Aorta (tissue), 5 donors: ENCODE data around the gene FGFR3. TPM values are rescaled to one million over a fixed set of nuclear protein-coding genes. Genes with fewer than 3 reads are reported as not detected.
A peak's percentile ranks its signal among the peaks of the same experiment; 100 is the strongest.

Source experiments
- ATAC-seq: fragments of 200-7000 bp; cut with Tn5 transposase; one replicate; pipeline ENCODE4 v1.9.1; 2022; ENCODE audit warnings: moderate library complexity; ENCODE audit not compliant: low FRiP score
- DNase-seq, 2 donors: peaks; one replicate each; pipeline ENCODE4 v3.0.0-alpha.2; 2020
- H3K27ac ChIP-seq, 2 donors: one replicate each; pipeline ENCODE4 v1.5.1; 2013; ENCODE audit warnings: low read length in 2 of 2, mild to moderate bottlenecking in 2 of 2, moderate library complexity in 2 of 2, control low read depth in 1 of 2, inconsistent platforms in 1 of 2, low read depth in 1 of 2
- H3K27me3 ChIP-seq, 2 donors: one replicate each; pipeline ENCODE4 v1.6.1; 2013; ENCODE audit warnings: control low read depth in 1 of 2, low read length in 1 of 2, mild to moderate bottlenecking in 1 of 2, moderate library complexity in 1 of 2; ENCODE audit not compliant: insufficient read depth in 2 of 2, control insufficient read depth in 1 of 2
- H3K36me3 ChIP-seq, 2 donors: one replicate each; pipeline ENCODE4 v1.6.1; 2013; ENCODE audit warnings: control low read depth in 1 of 2, low read length in 1 of 2, mild to moderate bottlenecking in 1 of 2; ENCODE audit not compliant: insufficient read depth in 2 of 2, control insufficient read depth in 1 of 2
- H3K4me1 ChIP-seq, 2 donors: one replicate each; pipeline ENCODE4 v1.6.1; 2013; ENCODE audit warnings: low read length in 2 of 2, control low read depth in 1 of 2, mild to moderate bottlenecking in 1 of 2, moderate library complexity in 1 of 2; ENCODE audit not compliant: insufficient read depth in 2 of 2, control insufficient read depth in 1 of 2
- H3K4me3 ChIP-seq, 2 donors: one replicate each; pipeline ENCODE4 v1.5.1; 2013; ENCODE audit warnings: low read length in 2 of 2, control low read depth in 1 of 2, mild to moderate bottlenecking in 1 of 2
- H3K9me3 ChIP-seq: one replicate; pipeline ENCODE4 v1.6.1; 2013; ENCODE audit warnings: mild to moderate bottlenecking, low read length; ENCODE audit not compliant: control insufficient read depth
- WGBS, 2 donors: extraction: QIAGEN DNeasy Blood & Tissue Kit; methylation state at CpG; one replicate each; pipeline ENCODE4 v1.1.7; 2013; 5-methylcytosine and 5-hydroxymethylcytosine counted together
- intact Hi-C, 2 donors: fragments of 100-400 bp; cut with DNase I; formaldehyde crosslinking; loops; one replicate each; pipeline versions ENCODE4 v1.14.2 to v1.15.0; 2022
- polyA plus RNA-seq, 2 donors: library from polyadenylated mRNA; stranded (reverse); fragments of 200-250 nt; gene quantifications; one replicate each; pipeline ENCODE4 v1.2.3, GENCODE V29; 2013
- total RNA-seq, 2 donors: library from RNA; stranded (reverse); fragmentation: NEBNext Ultra II Directional; extraction: Animal tissue kit (Norgen Biotek cat#: 25700); gene quantifications; one replicate each; pipeline ENCODE4 v1.2.1, GENCODE V29; 2021
- donor health status: healthy with polysubstance abuse.
- donor health status: Bipolar disorder and iron deficiency.
- donor health status: DM: no; HTN: no; CAD: no.
- donor health status: DM: no; HTN: no; CAD: no.
- donor health status: DM: yes; HTN: yes; CAD: no.

Gene FGFR3
- total and polyA plus RNA-seq, 4 donors, result 1.0 to 4.0 (median 1.8) TPM

- no peak overlapping the region for H3K4me3 ChIP-seq
- no peak overlapping the region for H3K27ac ChIP-seq
- H3K9me3 ChIP-seq, result no peaks in the 10 kb centered on the region
- 76 to 81% methylated on average over 9 of the region's 9 CpGs for WGBS, 2 donors
- DNase-seq (no peak), ATAC-seq (no peak)
- no peaks in the 10 kb centered on the region for H3K36me3 ChIP-seq
- no peaks in the 10 kb centered on the region for H3K4me1 ChIP-seq
- intact Hi-C loops, result loop anchor here in 1 of 2 donors (10.0 kb wide), 1 partner anchor 152 kb away; the partner anchor contains the start of gene NELFA
- no peaks in the 10 kb centered on the region for H3K27me3 ChIP-seq
These were observed 60.0 kb downstream of the FGFR3 start for GRCh38 chr4:1852904-1853623.

DNA sequence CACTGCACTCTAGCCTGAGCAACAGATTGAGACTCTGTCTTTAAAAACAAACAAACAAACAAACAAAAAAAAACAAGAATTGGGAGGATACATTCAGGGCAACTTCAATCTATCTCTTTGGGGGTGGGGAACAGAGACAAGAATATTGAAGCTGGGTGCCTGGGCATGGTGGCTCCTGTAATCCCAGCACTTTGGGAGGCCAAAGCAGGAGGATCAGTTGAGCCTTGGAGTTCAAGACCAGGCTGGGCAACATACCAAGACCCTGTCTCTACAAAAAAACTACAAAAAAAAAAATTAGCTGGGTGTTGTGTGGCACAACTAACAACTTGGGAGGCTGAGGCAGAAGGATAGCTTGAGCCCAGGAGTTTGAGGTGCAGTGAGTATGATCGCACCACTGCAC is 61.7 kb downstream of the FGFR3 start:
- DNase-seq, result no peak
- intact Hi-C loops, result loop anchor here (5.0 to 10.0 kb wide), 3 partner anchors 43 to 150 kb away; partner anchors contain the start of gene NELFA (in 1 of the 2)
- Histone ChIP-seq H3K4me1 (no peaks in the 10 kb centered on the region), H3K9me3 (no peaks in the 10 kb centered on the region), H3K27ac (no peak overlapping the region), H3K27me3 (no peaks in the 10 kb centered on the region), H3K36me3 (no peaks in the 10 kb centered on the region), H3K4me3 (no peak overlapping the region)
- WGBS, 2 donors, result 81 to 91% methylated on average over 1 of the region's 1 CpG
- no peak for ATAC-seq

GRCh38 chr4:1855333-1856070 is 62.4 kb downstream of the FGFR3 start:
- intact Hi-C loops, result loop anchor here (2.0 to 10.0 kb wide), 4 partner anchors 15 to 149 kb away; partner anchors contain the start of genes NSD2 (in 2 of the 2) and NELFA (in 1 of the 2)
- DNase-seq (peak in 1 of 2 donors; percentile 54), ATAC-seq (peak; percentile 12)
- no peaks in the 10 kb centered on the region for H3K27me3 ChIP-seq
- H3K4me3 ChIP-seq, result peak overlapping the region; percentile 71 to 74
- WGBS, 2 donors, result 1% methylated on average over 73 to 92 of the region's 92 CpGs
- H3K9me3 ChIP-seq, result no peaks in the 10 kb centered on the region
- no peaks in the 10 kb centered on the region for H3K4me1 ChIP-seq
- peak overlapping the region in 1 of 2 donors; percentile 16 for H3K27ac ChIP-seq
- no peaks in the 10 kb centered on the region for H3K36me3 ChIP-seq

DNA sequence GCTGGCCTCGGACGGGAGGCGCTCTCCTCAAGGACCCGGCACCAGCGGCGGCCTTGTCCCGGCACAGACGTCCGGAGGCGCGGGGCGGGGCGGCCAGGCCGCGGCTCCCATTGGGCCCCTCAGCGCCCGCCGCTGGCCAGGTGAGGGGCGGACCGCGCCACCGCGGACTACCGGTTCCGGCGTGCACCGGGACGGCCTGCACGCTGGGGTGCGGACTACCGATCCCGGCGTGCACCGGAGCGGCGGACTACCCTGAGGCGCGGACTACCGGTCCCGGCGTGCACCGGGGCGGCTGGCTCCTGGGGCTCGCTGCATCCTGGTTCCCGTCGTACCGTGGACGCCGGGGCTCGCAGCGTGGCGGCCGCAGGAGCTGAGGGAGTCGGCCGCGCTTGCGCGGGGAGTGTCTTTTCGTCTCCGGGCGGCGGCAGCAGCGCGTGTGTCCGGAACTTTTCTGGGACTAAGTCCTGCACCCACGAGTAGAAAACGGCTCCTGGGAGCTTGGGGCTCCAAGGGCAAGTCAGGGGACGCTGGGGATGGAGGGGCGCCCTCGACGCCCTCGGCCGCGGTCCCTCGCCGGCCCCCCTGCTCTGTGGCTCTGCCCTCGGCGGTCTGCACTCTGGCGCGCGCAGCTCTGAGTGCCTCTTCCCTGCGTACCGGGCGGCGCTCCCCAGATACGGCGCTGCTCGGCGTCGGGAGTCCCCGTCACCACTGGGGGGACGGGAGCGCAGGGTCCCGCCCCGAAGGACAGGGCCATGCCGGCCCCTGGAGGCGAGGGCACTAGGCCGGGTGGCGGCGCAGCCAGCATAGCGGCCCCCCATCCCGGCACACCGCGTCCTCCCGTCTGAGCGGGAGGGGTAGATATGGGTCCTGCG is 63.2 kb downstream of the FGFR3 start, which contains the start of gene LETM1:
Gene LETM1, minus strand, starts transcription at position 86 of the 872 bp plus-strand sequence. CDS start 206 bp downstream, outside the sequence.
- Histone ChIP-seq H3K27ac (peak within 1 kb of the TSS in 1 of 2 donors; percentile 34), H3K36me3 (no peaks in the 10 kb centered on the region), H3K9me3 (no peaks in the 10 kb centered on the region), H3K4me1 (no peaks in the 10 kb centered on the region), H3K4me3 (peak within 1 kb of the TSS; percentile 71 to 74), H3K27me3 (no peaks in the 10 kb centered on the region)
- ATAC-seq (peak; percentile 97), DNase-seq (peak; percentile 98)
- intact Hi-C loops, result loop anchor here (2.0 to 10.0 kb wide), 4 partner anchors 14 to 148 kb away; partner anchors contain the start of genes NSD2 (in 2 of the 2) and NELFA (in 1 of the 2)
- 0% methylated on average over 89 to 107 of the region's 107 CpGs for WGBS, 2 donors

DNA sequence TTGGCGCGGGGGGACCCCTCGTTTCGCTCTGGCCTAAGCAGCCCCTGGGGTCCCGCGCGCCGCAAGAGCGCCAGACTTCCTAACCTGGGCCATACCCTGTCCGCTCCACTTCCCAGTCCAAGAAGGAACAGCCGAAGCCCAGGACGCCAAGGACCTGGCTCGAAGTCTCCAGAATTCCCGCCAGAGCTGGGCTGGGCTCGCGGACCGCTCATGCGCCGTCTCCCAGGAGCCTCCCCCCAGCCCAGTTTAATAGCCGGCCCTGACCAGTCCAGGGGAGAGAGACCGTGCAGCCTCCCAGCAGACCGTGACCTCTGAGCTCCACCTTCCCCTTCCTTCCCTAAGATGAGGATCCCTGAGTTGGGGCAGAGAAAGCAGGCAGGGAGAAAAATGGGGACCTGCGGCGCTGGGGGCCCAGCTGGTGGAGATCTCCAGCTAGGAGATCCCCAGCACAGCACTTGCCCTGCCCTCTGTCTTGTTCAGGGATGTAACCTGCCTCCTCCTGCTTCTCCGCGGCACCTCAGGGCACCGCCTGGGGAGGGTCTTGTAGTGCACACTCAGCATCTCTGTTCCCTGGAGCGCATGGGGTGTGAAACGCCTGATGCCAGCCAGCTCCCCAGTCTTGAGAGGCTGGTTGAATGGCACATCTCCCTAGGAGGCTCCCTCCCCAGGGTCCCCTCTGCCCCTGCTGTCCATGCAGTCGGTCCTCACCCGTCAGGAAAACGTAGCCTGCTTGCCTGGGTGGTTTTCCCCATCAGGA is 64.0 kb downstream of the FGFR3 start:
- no peaks in the 10 kb centered on the region for H3K9me3 ChIP-seq
- no peaks in the 10 kb centered on the region for H3K27me3 ChIP-seq
- peak overlapping the region; percentile 60 to 71 for H3K4me3 ChIP-seq
- no peaks in the 10 kb centered on the region for H3K4me1 ChIP-seq
- 18 to 20% methylated on average over 32 of the region's 32 CpGs for WGBS, 2 donors
- intact Hi-C loops, result loop anchor here (2.0 to 10.0 kb wide), 4 partner anchors 14 to 148 kb away; partner anchors contain the start of genes NSD2 (in 2 of the 2) and NELFA (in 1 of the 2)
- H3K27ac ChIP-seq, result peak overlapping the region in 1 of 2 donors; percentile 34
- H3K36me3 ChIP-seq, result no peaks in the 10 kb centered on the region
- DNase-seq, result peak; percentile 59 to 82
- peak; percentile 52 for ATAC-seq

DNA sequence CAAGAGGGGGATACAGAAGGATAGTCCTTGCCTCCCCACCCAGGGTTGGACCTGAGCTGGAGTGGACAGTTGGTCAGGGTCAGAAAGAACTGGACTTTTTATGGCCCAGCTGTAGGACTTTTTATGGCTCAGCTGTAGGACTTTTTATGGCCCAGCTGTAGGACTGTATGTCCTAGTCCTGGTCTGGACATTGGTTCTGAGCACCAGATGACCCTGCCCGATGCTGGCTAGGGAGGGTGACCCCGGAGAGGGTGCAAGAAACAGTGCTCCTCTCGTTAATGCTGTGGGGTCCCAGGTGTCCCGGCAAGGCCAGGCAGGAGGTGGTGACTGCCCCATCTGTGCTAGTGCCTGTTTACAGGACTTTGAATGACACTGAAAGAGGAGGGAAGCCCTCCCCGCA is 64.8 kb downstream of the FGFR3 start:
- Histone ChIP-seq H3K9me3 (no peaks in the 10 kb centered on the region), H3K4me1 (no peaks in the 10 kb centered on the region), H3K36me3 (no peaks in the 10 kb centered on the region), H3K4me3 (no peak overlapping the region), H3K27ac (no peak overlapping the region), H3K27me3 (no peaks in the 10 kb centered on the region)
- DNase-seq, result no peak
- no peak for ATAC-seq
- intact Hi-C loops, result loop anchor here (2.0 to 10.0 kb wide), 4 partner anchors 13 to 147 kb away; partner anchors contain the start of genes NSD2 (in 2 of the 2) and NELFA (in 1 of the 2)
- WGBS, 2 donors, result 84 to 90% methylated on average over 5 of the region's 5 CpGs
